Fibroblast of skin of abdomen (primary cell): ENCODE results near the gene AURKB.
"Not testable (repeated sequence)": the region's sequence is repeated elsewhere in the genome, so short reads cannot be mapped to it uniquely, and the experiment has no call there.

ENCODE experiments used
- DNase-seq: peaks from one replicate; pipeline ENCODE4 v3.0.0-alpha.2; 2013

AURKB gene

DNA sequence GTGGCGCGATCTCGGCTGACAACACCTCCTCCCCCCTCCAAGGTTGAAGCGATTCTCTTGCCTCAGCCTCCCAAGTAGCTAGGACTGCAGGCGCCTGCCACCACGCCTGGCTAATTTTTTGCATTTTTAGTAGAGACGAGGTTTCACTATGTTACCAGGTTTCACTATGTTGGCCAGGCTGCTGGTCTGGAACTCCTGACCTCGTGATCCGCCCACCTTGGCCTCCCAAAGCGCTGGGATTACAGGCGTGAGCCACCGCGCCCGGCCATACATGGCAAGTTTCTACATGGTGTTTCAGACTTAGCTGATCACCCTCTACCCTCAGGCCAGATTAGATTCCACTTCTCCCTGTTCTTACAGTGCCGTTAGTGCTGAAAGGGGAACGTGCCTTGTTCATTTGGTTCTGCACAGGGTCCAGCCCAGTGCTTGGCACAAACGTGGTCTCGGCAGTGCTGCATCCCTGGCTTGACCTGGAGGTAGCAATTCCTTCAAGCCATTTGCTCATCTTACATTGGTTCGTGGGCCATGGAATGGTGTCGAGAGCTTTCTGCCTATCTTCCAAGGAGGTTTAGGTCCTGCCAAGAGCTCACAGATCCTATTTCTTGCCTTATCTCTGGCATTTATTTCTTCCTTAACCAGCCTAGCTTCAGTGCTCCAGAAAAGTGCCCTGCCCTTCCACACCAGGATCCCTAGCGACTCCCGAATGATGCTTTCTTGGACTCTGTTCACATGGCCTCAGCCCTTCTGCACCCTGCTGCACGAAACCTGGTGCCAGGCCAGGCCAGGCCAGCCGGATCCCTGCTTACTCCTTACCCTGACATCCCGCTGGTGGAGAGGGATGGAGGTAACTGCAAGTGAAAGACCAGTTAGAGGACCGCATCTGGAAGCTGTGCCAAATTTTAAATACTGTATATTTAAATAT, 14.8 kb upstream of the AURKB start:
- no peak for DNase-seq

DNA sequence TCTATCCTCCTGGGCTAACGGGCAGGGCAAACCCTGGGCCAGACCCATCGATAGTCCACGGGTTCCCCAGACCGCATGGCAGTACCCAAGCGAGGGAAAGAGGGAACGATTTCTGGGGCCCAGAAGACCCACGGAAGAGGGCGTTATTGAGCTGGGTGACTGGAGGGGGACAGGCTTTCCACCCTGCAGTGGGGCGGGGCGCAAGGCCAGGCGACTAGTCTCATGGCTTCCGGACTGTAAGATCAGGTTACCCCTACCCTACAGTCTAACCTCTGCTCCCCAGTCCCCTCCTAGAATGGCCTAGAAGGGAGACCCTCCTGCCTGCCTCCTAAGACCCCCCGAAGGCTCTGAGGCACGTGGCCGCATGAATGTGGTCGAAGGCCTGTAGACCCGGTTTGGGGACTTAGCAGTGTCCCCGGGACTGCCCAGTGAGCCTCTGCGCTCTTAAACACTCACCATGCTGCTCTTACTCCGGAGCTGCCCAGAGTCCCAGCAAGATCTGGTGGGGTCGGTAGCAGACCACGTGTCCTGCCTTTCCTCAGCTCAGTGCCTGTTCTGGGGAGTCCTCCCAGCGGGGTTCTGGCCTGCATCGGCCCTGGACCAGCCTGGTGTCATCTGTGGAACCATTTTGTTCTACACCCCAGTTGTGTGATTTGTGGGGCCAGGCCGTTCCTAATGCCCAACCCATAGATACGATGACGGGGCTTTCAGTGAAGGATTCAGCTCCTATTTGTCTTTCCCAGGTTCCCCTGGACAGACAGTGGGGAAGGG, 13.2 kb upstream of the AURKB start:
- DNase-seq: peak; percentile 40

DNA sequence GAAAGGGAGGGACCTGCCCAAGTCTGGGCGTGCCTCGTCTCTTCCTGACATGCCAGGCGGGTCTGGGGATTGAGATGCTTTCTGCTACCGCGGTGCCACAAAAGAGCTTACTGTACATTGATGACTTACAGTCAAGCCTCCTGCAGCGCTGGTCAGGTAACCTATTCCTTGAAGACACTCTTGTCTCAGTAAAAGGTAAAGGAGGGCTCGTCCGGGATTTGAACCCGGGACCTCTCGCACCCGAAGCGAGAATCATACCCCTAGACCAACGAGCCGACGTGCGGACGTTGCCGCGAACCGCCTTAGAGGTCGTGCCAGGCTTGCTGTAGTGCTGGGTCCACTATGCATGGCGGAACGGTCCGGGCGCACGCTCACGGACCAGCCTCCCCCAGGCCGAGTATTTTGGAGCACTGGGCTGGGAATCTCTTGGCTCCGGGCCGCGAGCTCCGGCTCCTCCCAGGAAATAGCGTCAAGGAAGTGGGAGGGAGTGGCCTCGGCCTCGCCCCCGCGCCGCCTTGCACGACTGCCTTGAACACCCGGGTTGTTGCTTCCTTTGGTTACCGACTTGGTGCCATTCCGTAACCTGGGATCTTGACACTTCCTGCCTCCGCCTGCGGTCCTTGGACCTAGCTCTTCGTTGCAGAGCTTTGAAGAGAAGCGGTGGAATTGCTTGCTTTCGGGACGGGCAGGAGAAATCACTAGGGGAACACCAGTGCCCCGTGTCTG, 12.4 kb upstream of the AURKB start:
- DNase-seq: peak; percentile 96

DNA sequence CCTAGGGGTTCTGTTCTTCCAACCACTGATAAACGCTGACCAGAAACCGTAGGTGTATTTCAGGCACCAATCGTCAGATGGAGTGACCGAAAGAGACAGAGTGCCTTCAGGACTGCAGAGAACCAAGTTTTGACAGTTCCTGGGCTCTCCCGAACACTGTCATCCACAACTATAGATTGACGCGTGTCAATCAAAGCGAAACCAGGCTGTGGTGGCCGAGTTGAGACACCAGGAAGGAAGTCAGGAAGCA, 11.9 kb upstream of the AURKB start:
- no peak for DNase-seq

DNA sequence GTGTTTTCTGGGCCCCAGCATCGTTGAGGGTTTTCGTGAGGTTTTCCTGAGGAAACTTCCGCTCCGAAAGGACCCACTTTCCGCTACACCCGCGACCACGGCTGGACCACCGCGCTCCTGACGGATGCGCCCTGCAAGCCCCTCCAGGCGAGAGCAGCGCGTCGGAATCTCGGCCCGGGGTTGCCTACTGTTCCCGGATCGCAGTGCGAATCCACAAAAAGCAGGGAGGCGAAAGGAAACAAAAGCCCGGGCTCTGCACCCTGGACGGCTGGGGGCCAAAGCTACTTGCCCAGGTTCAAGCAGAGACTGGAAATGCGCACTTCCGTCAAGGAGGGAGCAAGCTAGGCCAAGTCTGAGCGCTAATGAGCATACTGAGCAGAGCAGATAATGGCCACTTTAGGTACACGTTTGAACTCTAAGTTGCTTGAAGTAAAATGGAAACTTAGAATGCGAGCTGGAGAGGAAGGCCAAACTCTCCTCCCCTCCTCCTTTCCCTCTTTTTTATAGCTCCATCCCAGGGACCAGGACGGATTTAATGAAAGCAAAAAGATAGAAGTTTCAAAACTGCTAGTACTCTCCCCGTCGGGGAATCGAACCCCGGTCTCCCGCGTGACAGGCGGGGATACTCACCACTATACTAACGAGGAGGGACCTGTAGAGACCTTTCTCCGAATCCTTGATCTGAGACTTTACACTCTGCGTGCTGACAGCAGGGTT, 11.4 kb upstream of the AURKB start:
- peak; percentile 90 for DNase-seq

DNA sequence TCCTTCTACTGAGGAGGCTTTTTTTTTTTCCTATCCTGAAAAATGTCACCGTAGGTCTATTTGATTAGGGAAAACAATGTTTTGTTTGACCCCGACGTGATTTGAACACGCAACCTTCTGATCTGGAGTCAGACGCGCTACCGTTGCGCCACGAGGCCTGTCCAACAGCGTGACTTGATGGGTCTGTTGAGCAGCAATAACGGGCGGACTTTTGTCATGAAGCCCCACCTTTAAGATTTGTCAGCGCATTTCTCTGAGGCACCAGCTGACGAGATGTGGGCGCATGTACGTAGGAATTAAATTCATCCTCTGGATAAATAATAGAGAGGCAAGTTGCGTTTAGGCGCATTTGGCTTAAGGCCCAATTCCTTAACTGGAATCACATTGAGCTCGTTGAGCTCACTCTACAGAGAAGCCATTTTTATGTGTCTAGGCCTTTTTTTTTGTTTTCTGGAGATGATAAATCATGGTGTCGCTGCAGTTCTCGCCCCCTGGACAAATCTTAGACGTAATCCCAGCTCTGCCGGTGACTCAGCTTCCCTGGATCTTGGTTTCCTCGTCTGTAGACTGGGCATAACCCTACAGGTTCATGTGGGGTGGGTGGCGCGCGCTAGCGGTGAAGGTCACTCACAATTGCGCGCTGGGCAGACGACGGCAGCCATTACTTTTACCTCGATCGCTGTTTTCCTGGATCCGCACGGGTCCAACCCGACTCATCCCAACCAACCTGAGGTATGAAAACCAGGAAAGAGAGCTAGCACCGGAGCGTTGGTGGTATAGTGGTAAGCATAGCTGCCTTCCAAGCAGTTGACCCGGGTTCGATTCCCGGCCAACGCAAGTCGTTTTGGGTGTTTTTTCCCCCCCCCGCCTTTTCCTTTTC, 10.6 kb upstream of the AURKB start:
- peak; percentile 94 for DNase-seq

DNA sequence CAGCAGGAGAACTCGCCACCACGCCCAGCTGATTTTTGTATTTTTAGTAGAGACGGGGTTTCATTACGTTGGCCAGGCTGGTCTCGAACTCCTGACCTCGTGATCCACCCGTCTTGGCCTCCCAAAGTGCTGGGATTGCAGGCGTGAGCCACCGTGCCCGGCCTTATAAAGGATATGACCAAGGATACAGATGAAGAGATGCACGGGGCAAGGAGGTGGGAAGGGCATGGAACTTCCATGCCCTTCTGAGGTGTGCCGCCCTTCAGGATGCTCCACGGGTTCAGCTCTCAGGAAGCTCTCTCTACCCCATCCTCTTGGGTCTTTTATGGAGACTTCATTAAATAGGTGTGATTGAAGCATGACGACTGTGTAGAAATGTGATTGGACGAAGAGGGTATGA, 3.6 kb upstream of the AURKB start:
- not testable (repeated sequence) for DNase-seq

DNA sequence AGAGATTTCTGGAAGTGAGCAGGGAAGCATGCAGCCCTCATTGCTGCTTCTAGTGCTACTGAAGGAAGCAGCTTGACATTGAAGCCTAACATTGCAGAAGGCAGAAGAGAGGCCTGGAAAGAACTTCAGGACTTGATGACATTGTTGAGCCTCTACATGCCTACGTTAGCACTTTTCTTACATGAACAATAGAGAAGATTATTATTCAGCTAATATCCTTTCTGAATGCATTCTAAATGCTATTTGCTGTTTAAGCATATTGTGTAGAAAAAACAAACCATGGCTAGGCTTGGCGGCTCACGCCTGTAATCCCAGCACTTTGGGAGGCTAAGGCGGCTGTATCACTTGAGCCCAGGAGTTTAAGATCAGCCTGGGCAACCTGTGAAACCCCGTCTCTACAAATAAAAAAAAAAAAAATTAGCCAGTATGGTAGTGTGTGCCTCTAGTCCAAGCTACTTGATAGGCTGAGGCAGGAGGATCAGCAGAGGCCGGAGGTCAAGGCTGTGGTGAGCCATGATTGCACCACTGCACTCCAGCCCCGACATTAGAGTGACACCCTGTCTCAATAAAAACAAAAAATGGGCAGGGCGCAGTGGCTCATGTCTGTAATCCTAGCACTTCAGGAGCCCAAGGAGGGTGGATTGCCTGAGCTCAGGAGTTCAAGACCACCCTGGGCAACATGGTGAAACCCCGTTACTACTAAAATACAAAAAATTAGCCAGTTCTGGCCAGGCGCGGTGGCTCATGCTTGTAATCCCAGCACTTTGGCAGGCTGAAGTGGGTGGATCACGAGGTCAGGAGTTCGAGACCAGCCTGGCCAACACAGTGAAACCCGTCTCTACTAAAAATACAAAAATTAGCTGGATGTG, 2.2 kb upstream of the AURKB start:
- DNase-seq: no peak

DNA sequence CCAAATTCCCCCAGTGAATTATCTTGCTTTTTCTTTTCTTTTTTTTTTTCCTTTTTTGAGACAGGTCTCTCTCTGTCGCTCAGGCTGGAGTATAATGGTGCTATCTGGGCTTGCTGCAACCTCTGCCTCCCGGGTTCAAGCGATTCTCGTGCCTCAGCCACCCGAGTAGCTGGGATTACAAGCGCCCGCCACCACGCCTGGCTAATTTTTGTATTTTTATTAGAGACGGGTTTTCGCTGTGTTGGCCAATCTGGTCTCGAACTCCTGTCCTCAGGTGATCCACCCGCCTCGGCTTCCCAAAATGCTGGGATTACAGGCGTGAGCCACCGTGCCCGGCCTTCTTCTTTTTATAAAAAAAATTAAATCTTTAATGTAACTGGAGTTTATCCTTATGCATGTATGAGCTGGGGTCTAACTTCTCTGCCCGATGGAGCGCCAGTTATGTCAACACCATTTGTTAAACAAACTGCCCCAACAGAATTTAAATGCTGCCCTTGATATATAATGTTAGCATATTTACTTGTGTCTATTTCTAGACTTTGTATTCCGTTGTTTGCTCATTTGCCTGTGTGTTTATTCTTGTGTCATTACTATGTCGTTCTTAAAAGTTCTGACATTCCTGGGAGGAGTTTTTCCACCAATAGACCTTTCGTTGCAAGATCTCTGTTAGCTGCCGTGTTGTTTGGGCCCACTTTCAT, 535 bp upstream of the AURKB start:
- DNase-seq: no peak

DNA sequence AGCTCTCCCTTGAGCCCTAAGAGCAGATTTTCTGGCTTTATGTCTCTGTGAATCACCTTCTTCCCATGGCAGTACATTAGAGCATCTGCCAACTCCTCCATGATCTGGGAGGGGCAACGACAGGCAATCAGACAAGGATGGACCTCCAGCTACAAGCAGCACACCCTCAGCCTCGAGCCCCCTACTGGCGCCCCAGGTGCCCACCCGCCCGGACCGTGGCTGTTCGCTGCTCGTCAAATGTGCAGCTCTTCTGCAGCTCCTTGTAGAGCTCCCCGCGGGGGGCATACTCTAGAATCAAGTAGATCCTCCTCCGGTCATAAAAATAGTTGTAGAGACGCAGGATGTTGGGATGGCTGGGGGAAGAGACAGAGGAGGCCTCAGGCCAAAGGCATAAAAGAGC, 3.8 kb downstream of the AURKB start:
- DNase-seq: no peak

DNA sequence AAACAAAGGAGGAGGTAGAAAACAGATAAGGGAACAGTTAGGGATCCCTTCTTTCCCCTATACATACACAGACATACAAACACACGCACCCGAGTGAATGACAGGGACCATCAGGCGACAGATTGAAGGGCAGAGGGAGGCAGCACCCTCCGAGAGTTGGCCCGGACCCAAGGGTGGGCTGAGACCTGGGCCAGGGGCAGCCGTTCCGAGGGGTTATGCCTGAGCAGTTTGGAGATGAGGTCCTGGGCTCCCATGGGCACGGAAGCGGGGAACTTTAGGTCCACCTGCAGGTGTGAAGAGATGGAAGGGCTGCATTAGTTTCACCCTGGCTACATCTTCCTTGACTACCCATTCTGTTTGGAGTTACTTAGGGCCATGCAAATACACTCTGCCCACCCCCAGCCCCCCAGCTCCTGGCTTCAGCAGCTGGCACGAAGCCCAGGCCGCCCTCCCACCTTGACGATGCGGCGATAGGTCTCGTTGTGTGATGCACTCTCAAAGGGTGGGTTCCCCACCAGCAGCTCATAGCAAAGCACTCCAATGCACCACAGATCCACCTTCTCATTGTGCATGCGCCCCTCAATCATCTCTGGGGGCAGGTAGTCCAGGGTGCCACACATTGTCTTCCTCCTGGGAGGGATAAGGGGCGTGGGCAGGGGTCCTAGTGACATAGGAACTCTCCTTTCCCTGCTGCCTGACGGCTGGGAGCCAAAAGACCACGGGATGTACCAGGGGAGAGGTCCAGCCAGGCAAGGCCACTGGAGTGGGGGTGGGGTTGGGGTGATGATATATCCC, 5.4 kb downstream of the AURKB start:
- no peak for DNase-seq

DNA sequence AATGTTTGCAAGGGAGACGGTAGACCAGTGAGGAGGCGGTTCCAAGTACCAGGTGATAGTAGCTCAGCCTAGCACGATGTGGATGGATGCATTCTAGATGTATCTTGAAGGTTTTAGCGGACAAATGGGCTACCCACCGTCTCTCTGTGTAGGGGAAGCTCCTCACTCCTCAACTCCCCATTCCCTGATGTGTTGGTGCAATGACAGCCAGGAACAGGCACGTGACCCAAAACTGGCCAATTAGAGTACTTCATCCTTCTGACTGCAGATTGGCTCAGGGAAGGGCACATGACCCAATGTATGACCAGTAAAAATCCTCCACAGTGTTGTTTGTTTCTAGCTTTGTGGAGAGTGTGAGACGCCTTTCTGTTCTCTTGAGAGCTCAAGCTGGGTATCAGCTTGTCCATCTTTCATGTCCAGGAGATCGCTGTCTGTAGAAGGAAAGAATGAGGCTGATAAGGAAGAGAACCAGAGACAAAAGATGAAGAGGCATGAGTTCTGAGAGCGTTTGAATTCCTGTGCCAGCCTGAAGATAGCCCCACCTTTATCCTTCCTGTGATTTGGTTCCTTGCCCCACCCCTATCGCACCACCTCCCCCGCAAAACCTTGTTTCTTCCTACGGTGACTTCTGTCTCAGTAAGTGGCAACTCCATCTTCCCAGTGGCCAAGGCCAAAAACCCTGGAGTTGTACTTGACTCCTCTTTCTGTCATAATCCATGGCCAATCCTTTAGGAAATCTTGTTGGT, 18.1 kb downstream of the AURKB start:
- peak; percentile 87 for DNase-seq

DNA sequence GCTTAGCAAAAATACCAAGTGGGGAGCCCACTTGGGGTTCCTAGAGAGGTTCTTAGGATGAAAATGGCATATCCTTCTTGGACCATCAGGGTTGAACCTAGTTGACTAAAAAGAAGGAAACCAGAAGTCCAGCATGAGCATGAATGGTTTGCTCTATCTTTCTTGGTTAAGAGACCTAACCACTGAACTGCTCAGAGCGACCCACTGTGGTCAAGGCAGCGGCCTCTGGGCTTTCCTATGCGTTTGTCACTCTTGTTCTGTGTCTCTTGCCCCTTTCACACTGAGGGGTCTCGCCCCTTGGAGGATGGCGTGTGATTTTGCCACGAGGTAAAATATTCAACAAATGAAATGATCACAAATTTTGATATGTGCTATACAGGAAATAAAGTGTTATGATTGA, 19.9 kb downstream of the AURKB start:
- DNase-seq: no peak

DNA sequence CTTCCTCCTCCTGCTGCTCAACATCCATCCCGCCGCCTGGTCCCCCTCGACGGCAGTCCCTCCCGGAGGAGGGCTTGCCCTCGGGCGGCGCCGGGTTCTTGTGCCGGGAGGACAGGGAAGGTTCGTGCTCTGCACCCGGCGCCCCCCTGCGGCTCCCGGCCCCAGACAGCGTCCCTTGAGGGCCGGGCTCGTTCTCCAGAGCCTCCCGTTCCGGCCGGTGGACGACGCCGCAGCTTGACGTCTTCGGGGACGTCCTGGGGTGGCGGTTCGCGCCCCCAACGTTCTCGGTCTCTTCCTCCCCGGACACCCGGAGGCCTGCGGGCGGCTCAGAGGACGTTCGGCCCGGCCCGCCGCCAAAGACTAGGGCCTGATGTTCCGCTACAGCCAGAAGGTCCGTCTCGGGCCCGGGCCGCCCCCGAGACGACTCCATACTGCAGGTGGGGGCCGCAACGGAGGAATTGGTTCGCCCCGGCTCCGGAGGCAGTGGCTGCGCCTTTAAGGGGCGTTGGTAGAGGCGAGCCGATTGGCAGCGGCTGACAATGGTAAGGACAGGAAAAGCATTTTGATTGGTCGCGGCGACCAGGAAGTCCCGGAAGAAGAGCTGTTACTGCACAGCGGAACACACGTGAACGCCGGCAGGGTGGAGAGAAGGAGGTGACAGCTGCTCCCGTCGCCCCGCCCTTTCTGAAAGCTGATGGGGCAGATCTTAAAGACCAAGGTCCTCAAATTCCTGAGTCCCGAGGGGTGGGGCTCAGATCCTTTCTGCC, 20.5 kb downstream of the AURKB start, which contains the start of gene BORCS6:
BORCS6 (minus strand) TSS at position 470 of the 767 bp plus-strand sequence; CDS start at position 430, 40 bp downstream.
- DNase-seq: peak; percentile 99

DNA sequence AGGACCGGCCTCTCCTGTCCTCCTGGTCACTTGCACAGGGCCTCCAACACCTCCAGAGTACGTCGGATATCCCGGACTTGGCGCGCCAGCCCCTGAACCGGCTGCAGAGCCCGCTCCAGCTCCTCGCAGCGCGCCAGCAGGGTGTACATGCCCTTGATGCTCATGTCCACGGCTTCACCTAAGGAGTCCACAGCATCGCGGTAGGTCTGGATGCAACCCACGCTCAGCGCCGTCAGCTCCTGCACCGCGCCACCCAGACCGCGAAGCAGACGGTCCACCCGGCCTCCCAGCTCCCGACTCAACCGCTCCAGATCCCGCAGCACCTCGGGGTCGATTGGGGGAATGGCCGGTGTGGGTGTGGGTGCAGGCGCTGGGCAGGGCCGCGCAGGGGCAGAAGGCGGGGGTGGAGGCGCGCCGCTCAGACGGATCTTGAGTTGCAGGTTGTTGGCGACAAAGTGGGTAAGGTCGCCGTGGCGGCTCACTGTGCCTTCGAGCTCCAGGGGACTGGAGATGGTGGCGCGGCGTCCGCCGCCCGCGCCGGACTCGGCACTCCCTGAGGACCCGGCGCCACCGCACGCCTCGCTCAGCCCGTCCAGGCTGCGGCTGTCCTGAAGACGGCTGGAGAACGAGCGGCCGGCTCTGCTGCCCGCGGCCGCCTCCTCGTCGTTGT, 21.2 kb downstream of the AURKB start:
- no peak for DNase-seq

DNA sequence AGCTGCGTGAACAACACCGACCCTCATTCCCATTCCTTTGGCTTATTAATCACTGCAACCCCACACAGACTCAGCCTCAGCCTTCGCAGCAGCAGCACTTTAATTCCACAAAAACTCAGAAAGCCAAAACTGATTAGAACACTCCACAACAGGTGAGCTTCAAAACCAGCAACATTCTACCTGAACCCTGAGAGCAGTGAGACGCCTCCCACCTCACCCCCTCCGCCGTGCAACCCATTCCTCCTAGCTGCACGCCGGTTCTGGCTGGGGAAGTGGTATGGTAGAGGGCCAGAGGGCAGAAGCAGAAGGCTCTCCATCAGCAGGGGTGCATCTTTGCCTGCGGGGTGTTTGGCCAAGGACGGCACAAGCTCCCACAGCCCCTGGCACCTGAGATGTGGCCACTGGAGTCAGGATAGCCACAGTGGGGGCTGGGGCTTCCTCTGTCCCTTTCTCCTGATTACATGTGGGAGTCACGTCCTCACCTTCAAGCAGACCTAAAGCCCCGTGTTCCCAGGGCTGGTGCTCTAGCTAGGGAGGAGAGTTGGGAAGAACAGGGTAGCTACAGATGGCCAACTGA, 22.0 kb downstream of the AURKB start:
- DNase-seq: no peak
